Calu3 (cell line): ENCODE measurements around the gene SLC39A11. TPM values are rescaled to one million over a fixed set of nuclear protein-coding genes. Genes with fewer than 3 reads are reported as not detected.

Source experiments
- BruUV-seq: library from RNA; stranded (reverse); fragments of 400-500 nt; replicated peaks from 2 replicates; lab custom pipeline; 2021; lab: Mats Ljungman, UMichigan
- CTCF ChIA-PET: fragments of 300-600 bp; sonication (Branson Sonifier 250); formaldehyde crosslinking; loops from one replicate; lab custom pipeline; 2022; ENCODE audit warnings: antibody characterized with exemption; lab: Charles Lee
- DNase-seq: peaks from one replicate; pipeline ENCODE4 v3.0.0; 2022
- H3K27ac Mint-ChIP-seq: one replicate; pipeline ENCODE4 v1.8.0; 2022; ENCODE audit warnings: mixed read lengths; ENCODE audit not compliant: unreplicated experiment
- H3K27me3 Mint-ChIP-seq: one replicate; pipeline ENCODE4 v1.8.0; 2022; ENCODE audit warnings: mixed read lengths; ENCODE audit not compliant: unreplicated experiment
- H3K36me3 Mint-ChIP-seq: one replicate; pipeline ENCODE4 v1.8.0; 2022; ENCODE audit warnings: mild to moderate bottlenecking, moderate library complexity, mixed read lengths; ENCODE audit not compliant: insufficient read depth, unreplicated experiment
- H3K4me1 Mint-ChIP-seq: one replicate; pipeline ENCODE4 v1.8.0; 2022; ENCODE audit warnings: mild to moderate bottlenecking, low read depth, mixed read lengths; ENCODE audit not compliant: unreplicated experiment
- H3K4me3 Mint-ChIP-seq: one replicate; pipeline ENCODE4 v1.8.0; 2022; ENCODE audit warnings: mild to moderate bottlenecking, low read depth, moderate library complexity, mixed read lengths; ENCODE audit not compliant: unreplicated experiment
- H3K9me3 Mint-ChIP-seq: one replicate; pipeline ENCODE4 v1.8.0; 2022; ENCODE audit warnings: low read depth, mixed read lengths; ENCODE audit not compliant: unreplicated experiment
- CTCF ChIP-seq: fragments of 200-600 bp; IDR thresholded peaks from one replicate; pipeline ENCODE4 v1.8.0; 2022; ENCODE audit warnings: antibody characterized with exemption; ENCODE audit not compliant: unreplicated experiment
- intact Hi-C: fragments of 100-400 bp; cut with micrococcal nuclease; formaldehyde crosslinking; loops from one replicate; pipeline ENCODE4 v1.10.0; 2022; ENCODE audit not compliant: unreplicated experiment
- total RNA-seq: library from RNA; stranded (reverse); gene quantifications from 2 replicates; pipeline ENCODE4 v1.2.3, GENCODE V29; 2022

The SLC39A11 gene
- total RNA-seq, 1 experiment from 2014 or later: 60.3 TPM

GRCh38 chr17:73091410-73091769, 1.1 kb downstream of the SLC39A11 start:
- CTCF ChIA-PET: interaction anchor here (0.8 kb wide), 1 partner anchor 23 kb away, joined by 3 read pairs; no protein-coding TSS in a partner anchor
- Mint-ChIP-seq H3K9me3 (no peaks in the 10 kb centered on the region), H3K4me3 (peak overlapping the region; percentile 96), H3K4me1 (no peaks in the 10 kb centered on the region), H3K27me3 (peaks cover 18% of the 10 kb centered on the region), H3K27ac (no peak overlapping the region), H3K36me3 (peaks cover 13% of the 10 kb centered on the region)
- DNase-seq: no peak
- TF ChIP-seq CTCF: no peak
- no TSS peak for BruUV-seq
- intact Hi-C loops: no loop called here

- intact Hi-C loops: no loop called here
- CTCF ChIA-PET: no interaction called here
- no peak overlapping the region for H3K27ac Mint-ChIP-seq
- no TSS peak for BruUV-seq
- H3K27me3 Mint-ChIP-seq: peaks cover 10% of the 10 kb centered on the region
- no peaks in the 10 kb centered on the region for H3K9me3 Mint-ChIP-seq
- no peak for TF ChIP-seq CTCF
- H3K4me3 Mint-ChIP-seq: no peak overlapping the region
- no peak for DNase-seq
- H3K4me1 Mint-ChIP-seq: no peaks in the 10 kb centered on the region
- H3K36me3 Mint-ChIP-seq: peaks cover 18% of the 10 kb centered on the region
Observed at GRCh38 chr17:73090396-73091202, 1.9 kb downstream of the SLC39A11 start.

- TF ChIP-seq CTCF: no peak
- Mint-ChIP-seq H3K9me3 (no peaks in the 10 kb centered on the region), H3K4me1 (no peaks in the 10 kb centered on the region), H3K27ac (no peak overlapping the region), H3K4me3 (no peak overlapping the region), H3K27me3 (peaks cover under 1% of the 10 kb centered on the region), H3K36me3 (peaks cover 20% of the 10 kb centered on the region)
- DNase-seq: no peak
- no TSS peak for BruUV-seq
- intact Hi-C loops: no loop called here
- CTCF ChIA-PET: no interaction called here
Observed at GRCh38 chr17:73089322-73090317, 2.9 kb downstream of the SLC39A11 start.

- CTCF ChIA-PET: interaction anchor here (0.9 kb wide), 1 partner anchor 1971 kb away, joined by 7 read pairs; no protein-coding TSS in a partner anchor
- BruUV-seq: no TSS peak
- peaks cover 29% of the 10 kb centered on the region for H3K36me3 Mint-ChIP-seq
Observed at GRCh38 chr17:73088561-73088960, 3.9 kb downstream of the SLC39A11 start.

More at GRCh38 chr17:73088561-73088960, 3.9 kb downstream of the SLC39A11 start:
- TF ChIP-seq CTCF: no peak
- Mint-ChIP-seq H3K27ac (no peak overlapping the region), H3K9me3 (no peaks in the 10 kb centered on the region), H3K27me3 (no peaks in the 10 kb centered on the region), H3K4me1 (no peaks in the 10 kb centered on the region), H3K4me3 (no peak overlapping the region)
- no peak for DNase-seq
- intact Hi-C loops: no loop called here
